Measurements from ENCODE around the gene MTCH1. TPM values are rescaled to one million over a fixed set of nuclear protein-coding genes. Genes with fewer than 3 reads are reported as not detected.
A peak's percentile ranks its signal among the peaks of the same experiment; 100 is the strongest.

MTCH1 gene
- total and polyA plus RNA-seq, 2 of the 4 experiments (the other 2 are of a cell fraction): 215 to 263 TPM

DNA sequence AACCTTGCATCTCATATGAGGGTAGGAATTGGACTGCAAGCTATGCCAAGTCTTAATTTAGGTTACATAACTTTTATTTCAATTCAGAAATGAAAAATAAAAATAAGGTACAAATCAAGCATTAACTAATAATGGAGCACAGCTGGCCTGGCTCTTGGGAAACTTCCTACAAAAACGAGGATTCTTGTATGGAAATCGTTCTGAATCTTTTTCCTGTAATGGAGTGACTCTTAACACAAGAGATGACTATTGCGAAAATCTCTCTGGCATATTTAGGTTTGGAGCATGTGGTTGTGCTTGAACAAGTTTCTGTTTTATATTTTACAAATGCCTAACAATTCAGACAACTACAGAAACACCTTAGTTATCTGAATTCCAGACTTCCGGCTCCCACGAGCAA lies 65.5 kb downstream of the MTCH1 start:
- H4K5ac ChIP-seq (ENCODE audit: low read depth, low read length): no peak overlapping the region
- no peak overlapping the region for H2BK5ac ChIP-seq (ENCODE audit: low read depth, low read length, poor library complexity, severe bottlenecking)
- H3K4ac ChIP-seq (ENCODE audit: low read depth, low read length): no peak overlapping the region; the same call in 1 of the 2 replicates
- H3K27ac ChIP-seq (ENCODE audit: insufficient read depth, low read length): peak overlapping the region; percentile 46; the same call in 1 of the 2 replicates
- H3K9me3 ChIP-seq (ENCODE audit: control insufficient read depth, insufficient read depth, low read length): no peaks in the 10 kb centered on the region
- H2BK15ac ChIP-seq (ENCODE audit: low read depth, low read length): no peak overlapping the region
- 0 out of 2 replicates have a peak overlapping the region, but pooled peaks have one; percentile 4 for H3K14ac ChIP-seq (replicated peaks; ENCODE audit: low read depth, low read length)
- no peak overlapping the region for H2AFZ ChIP-seq (replicated peaks; ENCODE audit: low read length, poor library complexity)
- no peak overlapping the region for H3K4me2 ChIP-seq (ENCODE audit: low read depth, low read length)
- BruUV-seq (replicated peaks): no TSS peak
- H3K4me1 ChIP-seq (ENCODE audit: control insufficient read depth, insufficient read depth, low read length): peaks cover 38% of the 10 kb centered on the region
- no peak overlapping the region for H3K56ac ChIP-seq (ENCODE audit: extremely low read depth, insufficient read depth, low read length)
- no peak overlapping the region for H4K91ac ChIP-seq (ENCODE audit: insufficient read depth, low read depth, low read length)
- intact Hi-C loops (cut with micrococcal nuclease): no loop called here
- ChIA-PET POLR2A (ENCODE audit: unreplicated experiment) (no interaction called here), CTCF (no interaction called here)
- no peak overlapping the region for H4K8ac ChIP-seq (ENCODE audit: low read depth in 2 of 2, low read length in 2 of 2)
- no CpG with 5 or more reads among the region's 5 CpGs for WGBS, 2 experiments (ENCODE audit: extremely low coverage in 2 of 2, insufficient read length in 1 of 2)
- H3K79me1 ChIP-seq (ENCODE audit: low read depth in 1 of 2, low read length in 2 of 2): peaks cover 0 to 10% of the 10 kb centered on the region in 2 experiments; a peak in 1 of 4 replicates
- H2BK120ac ChIP-seq (ENCODE audit: low read depth, low read length): no peak overlapping the region
- H4K20me1 ChIP-seq (ENCODE audit: insufficient read depth, low read length): no peaks in the 10 kb centered on the region
- dilution Hi-C loops (cut with HindIII; ENCODE audit: low sequenced_read_pairs, unreplicated experiment): no loop called here
- peak; percentile 76 for TF ChIP-seq CEBPB (IDR thresholded peaks at IDR 0.05; ENCODE audit: low read depth, low read length)
- TF ChIP-seq FOS (IDR thresholded peaks at IDR 0.05; ENCODE audit: low read depth, low read length): no peak
- no peak overlapping the region for H2BK20ac ChIP-seq (ENCODE audit: low read depth, low read length)
- ATAC-seq (ENCODE audit: low read depth) (no peak), DNase-seq (peak; percentile 54)
- H3K4me3 ChIP-seq (ENCODE audit: insufficient read depth, low read depth, low read length): no peak overlapping the region
- peaks cover 25% of the 10 kb centered on the region for H3K36me3 ChIP-seq (ENCODE audit: control insufficient read depth, insufficient read depth, low read length)
- no peak overlapping the region for H2AK9ac ChIP-seq (replicated peaks; ENCODE audit: low read depth, low read length, poor library complexity)
- no peak overlapping the region for H2AK5ac ChIP-seq (ENCODE audit: low read depth, low read length)
- no peaks in the 10 kb centered on the region for H3K27me3 ChIP-seq (ENCODE audit: control insufficient read depth, insufficient read depth, low read length)
- no peak overlapping the region for H3K9ac ChIP-seq (ENCODE audit: low read depth, low read length)
- in situ Hi-C loops (cut with MboI; ENCODE audit: low sequenced_read_pairs): no loop called here
- no peak overlapping the region for H3K18ac ChIP-seq (ENCODE audit: low read depth, low read length)
- no peak overlapping the region for H3K23ac ChIP-seq (ENCODE audit: low read depth, low read length)
- peaks cover 14% of the 10 kb centered on the region for H3K9me1 ChIP-seq (ENCODE audit: insufficient read depth, low read length)

All from IMR-90 (cell line).